ENCODE measurements around the gene MTHFD2L.

DNA sequence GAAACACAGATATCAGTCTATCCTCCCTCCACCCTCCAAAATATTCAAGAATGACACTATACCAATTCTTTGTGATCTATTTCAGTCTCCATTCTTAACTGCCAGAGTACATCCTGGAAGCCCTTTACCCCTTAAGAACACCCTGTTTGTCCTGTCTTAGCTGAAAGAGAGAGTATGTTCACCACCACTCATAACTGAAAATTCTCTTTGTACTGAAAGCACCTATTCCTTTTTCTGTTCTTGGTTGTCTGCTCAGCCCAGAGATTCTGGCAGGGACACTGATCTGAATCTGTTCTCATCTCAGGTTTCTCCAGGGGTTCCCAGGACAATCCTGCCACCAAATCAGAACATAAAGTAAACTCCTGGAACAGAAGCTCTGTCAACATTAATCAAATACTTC, 181.6 kb downstream of the MTHFD2L start:
- TF ChIP-seq, protein P1, sequence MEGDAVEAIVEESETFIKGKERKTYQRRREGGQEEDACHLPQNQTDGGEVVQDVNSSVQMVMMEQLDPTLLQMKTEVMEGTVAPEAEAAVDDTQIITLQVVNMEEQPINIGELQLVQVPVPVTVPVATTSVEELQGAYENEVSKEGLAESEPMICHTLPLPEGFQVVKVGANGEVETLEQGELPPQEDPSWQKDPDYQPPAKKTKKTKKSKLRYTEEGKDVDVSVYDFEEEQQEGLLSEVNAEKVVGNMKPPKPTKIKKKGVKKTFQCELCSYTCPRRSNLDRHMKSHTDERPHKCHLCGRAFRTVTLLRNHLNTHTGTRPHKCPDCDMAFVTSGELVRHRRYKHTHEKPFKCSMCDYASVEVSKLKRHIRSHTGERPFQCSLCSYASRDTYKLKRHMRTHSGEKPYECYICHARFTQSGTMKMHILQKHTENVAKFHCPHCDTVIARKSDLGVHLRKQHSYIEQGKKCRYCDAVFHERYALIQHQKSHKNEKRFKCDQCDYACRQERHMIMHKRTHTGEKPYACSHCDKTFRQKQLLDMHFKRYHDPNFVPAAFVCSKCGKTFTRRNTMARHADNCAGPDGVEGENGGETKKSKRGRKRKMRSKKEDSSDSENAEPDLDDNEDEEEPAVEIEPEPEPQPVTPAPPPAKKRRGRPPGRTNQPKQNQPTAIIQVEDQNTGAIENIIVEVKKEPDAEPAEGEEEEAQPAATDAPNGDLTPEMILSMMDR (IDR thresholded peaks at IDR 0.05; ENCODE audit: low read length) = no peak
- TF ChIP-seq EZH2 (optimal IDR thresholded peaks at IDR 0.05; ENCODE audit: low read depth, low read length) = no peak

Measured in MM.1S (cell line).